ENCODE measurements around the gene CDK16. TPM values are rescaled to one million over a fixed set of nuclear protein-coding genes. Genes with fewer than 3 reads are reported as not detected.

Gene CDK16
- polyA plus RNA-seq, 4 donors, result 48.9 to 75.8 (median 57.2) TPM

DNA sequence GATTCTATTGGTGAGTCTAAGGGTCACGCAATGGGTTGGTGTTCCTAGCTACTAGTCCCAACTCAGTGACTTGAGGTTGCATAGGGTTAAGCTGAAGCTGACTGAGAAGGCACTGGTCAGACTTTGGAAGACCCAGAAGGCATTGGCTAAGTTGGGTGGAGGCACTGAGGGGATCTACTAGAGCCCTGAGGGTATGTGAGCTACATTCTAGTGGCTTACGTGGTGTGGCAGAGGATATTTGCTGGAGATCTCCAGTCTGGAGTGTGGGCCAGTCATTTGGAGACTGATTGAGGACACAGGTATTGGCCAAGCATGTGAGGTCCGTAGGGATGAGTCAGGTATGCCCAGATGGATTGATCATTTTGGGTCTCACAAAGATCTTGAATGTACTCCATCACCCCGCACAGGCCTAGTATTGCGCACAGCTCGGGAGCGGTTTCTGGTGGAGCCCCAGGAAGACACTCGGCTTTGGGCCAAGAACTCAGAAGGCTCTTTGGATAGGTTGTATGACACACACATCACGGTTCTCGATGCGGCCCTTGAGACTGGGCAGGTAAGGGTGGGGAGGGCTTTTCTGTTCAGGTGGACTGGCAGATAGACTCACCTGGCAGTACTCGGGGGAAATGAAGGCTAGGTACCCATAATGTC lies 21.5 kb downstream of the CDK16 start:
- no peak overlapping the region for H3K4me3 ChIP-seq (ENCODE audit: low read depth in 1 of 3, low read length in 3 of 3)
- no peak for FAIRE-seq
- 94 to 98% (median 98%) methylated on average over 11 to 12 of the region's 12 CpGs for WGBS, 3 donors

DNA sequence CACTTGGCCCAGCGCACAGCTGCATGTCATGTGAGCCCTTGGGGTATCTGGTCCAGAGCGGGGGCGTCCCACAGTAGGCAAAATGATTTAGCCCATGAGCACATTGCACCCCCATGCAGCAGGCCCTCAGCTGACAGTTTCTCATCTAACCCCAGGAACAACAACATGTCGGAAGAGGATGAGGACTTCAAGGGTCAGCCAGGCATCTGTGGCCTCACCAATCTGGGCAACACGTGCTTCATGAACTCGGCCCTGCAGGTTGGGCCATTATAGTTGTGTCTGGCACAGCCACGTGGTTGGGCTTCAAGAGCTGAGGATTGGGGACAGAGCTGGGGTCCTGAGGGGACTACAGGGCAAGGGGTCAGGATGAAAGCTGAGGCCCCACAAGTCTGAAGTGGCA lies 22.1 kb downstream of the CDK16 start:
- peaks cover 2 to 59% (median 5%) of the 10 kb centered on the region in 3 donors for H3K36me3 ChIP-seq (ENCODE audit: control insufficient read depth in 3 of 3, insufficient read depth in 2 of 3, low read depth in 1 of 3, low read length in 3 of 3)
- DNase-seq (no peak), FAIRE-seq (no peak)
- H3K27ac ChIP-seq (ENCODE audit: low read depth in 1 of 3, low read length in 2 of 3), result no peak overlapping the region
- WGBS, 3 donors, result 90 to 97% (median 96%) methylated on average over 7 of the region's 7 CpGs
- H3K4me3 ChIP-seq (ENCODE audit: low read depth in 1 of 3, low read length in 3 of 3), result no peak overlapping the region
- H3K9me3 ChIP-seq (ENCODE audit: control insufficient read depth in 2 of 2, insufficient read depth in 1 of 2, low read depth in 1 of 2, low read length in 1 of 2), result no peaks in the 10 kb centered on the region
- no peaks in the 10 kb centered on the region for H3K4me1 ChIP-seq (ENCODE audit: control insufficient read depth in 3 of 3, insufficient read depth in 2 of 3, low read depth in 1 of 3, low read length in 2 of 3)
- H3K27me3 ChIP-seq (ENCODE audit: control insufficient read depth in 3 of 3, insufficient read depth in 3 of 3, low read length in 3 of 3), result no peaks in the 10 kb centered on the region

More for the DNA sequence above, 21.5 kb downstream of the CDK16 start:
- H3K9me3 ChIP-seq (ENCODE audit: control insufficient read depth in 2 of 2, insufficient read depth in 1 of 2, low read depth in 1 of 2, low read length in 1 of 2), result no peaks in the 10 kb centered on the region
- no peak for DNase-seq
- H3K27ac ChIP-seq (ENCODE audit: low read depth in 1 of 3, low read length in 2 of 3), result no peak overlapping the region
- H3K4me1 ChIP-seq (ENCODE audit: control insufficient read depth in 3 of 3, insufficient read depth in 2 of 3, low read depth in 1 of 3, low read length in 2 of 3), result no peaks in the 10 kb centered on the region
- peaks cover 2 to 53% (median 5%) of the 10 kb centered on the region in 3 donors for H3K36me3 ChIP-seq (ENCODE audit: control insufficient read depth in 3 of 3, insufficient read depth in 2 of 3, low read depth in 1 of 3, low read length in 3 of 3)
- H3K27me3 ChIP-seq (ENCODE audit: control insufficient read depth in 3 of 3, insufficient read depth in 3 of 3, low read length in 3 of 3), result no peaks in the 10 kb centered on the region

DNA sequence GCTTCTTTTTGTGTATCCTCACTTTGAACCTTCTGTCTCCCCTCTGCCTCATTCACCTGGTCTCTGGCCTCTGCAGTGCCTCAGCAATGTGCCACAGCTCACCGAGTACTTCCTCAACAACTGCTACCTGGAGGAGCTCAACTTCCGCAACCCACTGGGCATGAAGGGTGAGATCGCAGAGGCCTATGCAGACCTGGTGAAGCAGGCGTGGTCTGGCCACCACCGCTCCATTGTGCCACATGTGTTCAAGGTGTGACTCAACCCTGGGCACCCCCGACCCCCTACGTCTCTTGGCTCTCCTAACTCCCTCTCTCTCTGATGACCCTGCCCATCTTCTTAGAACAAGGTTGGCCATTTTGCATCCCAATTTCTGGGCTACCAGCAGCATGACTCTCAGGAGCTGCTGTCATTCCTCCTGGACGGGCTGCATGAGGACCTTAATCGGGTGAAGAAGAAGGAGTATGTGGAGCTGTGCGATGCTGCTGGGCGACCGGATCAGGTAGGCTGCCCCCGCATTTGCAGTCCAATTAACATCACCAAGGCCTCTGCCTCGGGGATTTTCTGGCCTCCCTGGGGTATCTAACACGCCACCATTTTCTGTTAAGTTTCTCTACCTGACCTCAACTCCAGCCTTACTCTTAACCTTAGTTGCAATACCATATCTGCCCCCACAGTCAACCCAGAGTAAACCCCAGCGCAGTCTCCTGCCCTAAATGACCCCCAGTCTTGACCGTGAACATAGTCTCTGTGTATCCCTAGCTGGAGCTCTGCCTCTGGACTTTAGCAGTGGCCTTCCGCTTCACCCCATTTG lies 22.9 kb downstream of the CDK16 start:
- Histone ChIP-seq H3K4me1 (ENCODE audit: control insufficient read depth in 3 of 3, insufficient read depth in 2 of 3, low read depth in 1 of 3, low read length in 2 of 3) (no peaks in the 10 kb centered on the region), H3K27me3 (ENCODE audit: control insufficient read depth in 3 of 3, insufficient read depth in 3 of 3, low read length in 3 of 3) (no peaks in the 10 kb centered on the region), H3K9me3 (ENCODE audit: control insufficient read depth in 2 of 2, insufficient read depth in 1 of 2, low read depth in 1 of 2, low read length in 1 of 2) (no peaks in the 10 kb centered on the region), H3K27ac (ENCODE audit: low read depth in 1 of 3, low read length in 2 of 3) (no peak overlapping the region), H3K36me3 (ENCODE audit: control insufficient read depth in 3 of 3, insufficient read depth in 2 of 3, low read depth in 1 of 3, low read length in 3 of 3) (peaks cover 2 to 61% (median 5%) of the 10 kb centered on the region in 3 donors), H3K4me3 (ENCODE audit: low read depth in 1 of 3, low read length in 3 of 3) (no peak overlapping the region)
- 96 to 99% (median 97%) methylated on average over 16 to 18 of the region's 18 CpGs for WGBS, 3 donors
- DNase-seq (no peak), FAIRE-seq (no peak)

DNA sequence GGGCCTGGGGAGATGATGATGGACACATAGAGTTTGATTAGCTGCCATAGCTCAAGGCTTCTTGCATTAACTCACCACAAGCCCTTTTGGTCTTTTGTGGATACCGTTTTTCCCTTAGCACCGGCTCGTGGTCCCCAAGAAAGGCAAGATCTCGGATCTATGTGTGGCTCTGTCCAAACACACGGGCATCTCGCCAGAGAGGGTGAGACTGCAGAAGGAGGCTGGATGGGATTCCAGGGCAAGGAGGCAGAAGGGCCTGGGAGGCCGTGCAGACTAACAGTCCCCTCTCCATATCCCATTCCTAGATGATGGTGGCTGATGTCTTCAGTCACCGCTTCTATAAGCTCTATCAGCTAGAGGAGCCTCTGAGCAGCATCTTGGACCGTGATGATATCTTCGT lies 23.8 kb downstream of the CDK16 start:
- Histone ChIP-seq H3K4me3 (ENCODE audit: low read depth in 1 of 3, low read length in 3 of 3) (no peak overlapping the region), H3K27ac (ENCODE audit: low read depth in 1 of 3, low read length in 2 of 3) (no peak overlapping the region), H3K36me3 (ENCODE audit: control insufficient read depth in 3 of 3, insufficient read depth in 2 of 3, low read depth in 1 of 3, low read length in 3 of 3) (peaks cover 2 to 68% (median 8%) of the 10 kb centered on the region in 3 donors), H3K27me3 (ENCODE audit: control insufficient read depth in 3 of 3, insufficient read depth in 3 of 3, low read length in 3 of 3) (no peaks in the 10 kb centered on the region), H3K4me1 (ENCODE audit: control insufficient read depth in 3 of 3, insufficient read depth in 2 of 3, low read depth in 1 of 3, low read length in 2 of 3) (no peaks in the 10 kb centered on the region), H3K9me3 (ENCODE audit: control insufficient read depth in 2 of 2, insufficient read depth in 1 of 2, low read depth in 1 of 2, low read length in 1 of 2) (no peaks in the 10 kb centered on the region)
- no peak for FAIRE-seq
- 88 to 98% (median 96%) methylated on average over 9 to 10 of the region's 10 CpGs for WGBS, 3 donors
- no peak for DNase-seq

DNA sequence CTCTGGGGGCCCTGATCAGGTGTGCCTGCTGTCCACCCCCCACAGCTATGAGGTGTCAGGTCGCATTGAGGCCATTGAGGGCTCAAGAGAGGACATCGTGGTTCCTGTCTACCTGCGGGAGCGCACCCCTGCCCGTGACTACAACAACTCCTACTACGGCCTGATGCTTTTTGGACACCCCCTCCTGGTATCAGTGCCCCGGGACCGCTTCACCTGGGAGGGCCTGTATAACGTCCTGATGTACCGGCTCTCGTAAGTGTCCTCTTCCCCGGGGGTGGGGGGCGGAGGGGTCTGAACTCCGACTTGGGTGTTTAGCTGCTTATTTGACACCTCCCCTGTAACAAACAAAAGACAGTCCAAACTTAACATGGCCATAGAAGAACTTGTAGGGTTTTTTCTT lies 24.9 kb downstream of the CDK16 start:
- Histone ChIP-seq H3K27me3 (ENCODE audit: control insufficient read depth in 3 of 3, insufficient read depth in 3 of 3, low read length in 3 of 3) (no peaks in the 10 kb centered on the region), H3K4me3 (ENCODE audit: low read depth in 1 of 3, low read length in 3 of 3) (no peak overlapping the region), H3K36me3 (ENCODE audit: control insufficient read depth in 3 of 3, insufficient read depth in 2 of 3, low read depth in 1 of 3, low read length in 3 of 3) (peaks cover 2 to 73% (median 8%) of the 10 kb centered on the region in 3 donors), H3K4me1 (ENCODE audit: control insufficient read depth in 3 of 3, insufficient read depth in 2 of 3, low read depth in 1 of 3, low read length in 2 of 3) (no peaks in the 10 kb centered on the region), H3K9me3 (ENCODE audit: control insufficient read depth in 2 of 2, insufficient read depth in 1 of 2, low read depth in 1 of 2, low read length in 1 of 2) (no peaks in the 10 kb centered on the region), H3K27ac (ENCODE audit: low read depth in 1 of 3, low read length in 2 of 3) (no peak overlapping the region)
- FAIRE-seq (no peak), DNase-seq (no peak)
- WGBS, 3 donors, result 95 to 98% (median 96%) methylated on average over 11 to 14 of the region's 14 CpGs

DNA sequence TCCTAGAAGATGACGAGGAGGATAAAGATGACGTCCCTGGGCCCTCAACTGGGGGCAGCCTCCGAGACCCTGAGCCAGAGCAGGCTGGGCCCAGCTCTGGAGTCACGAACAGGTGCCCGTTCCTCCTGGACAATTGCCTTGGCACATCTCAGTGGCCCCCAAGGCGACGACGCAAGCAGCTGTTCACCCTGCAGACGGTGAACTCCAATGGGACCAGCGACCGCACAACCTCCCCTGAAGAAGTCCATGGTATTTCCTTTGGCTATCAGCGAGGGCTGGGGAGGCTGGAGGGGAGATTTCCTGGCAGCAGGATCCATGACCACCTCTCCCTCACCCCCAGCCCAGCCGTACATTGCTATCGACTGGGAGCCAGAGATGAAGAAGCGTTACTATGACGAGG lies 26.2 kb downstream of the CDK16 start:
- FAIRE-seq (no peak), DNase-seq (no peak)
- H3K36me3 ChIP-seq (ENCODE audit: control insufficient read depth in 3 of 3, insufficient read depth in 2 of 3, low read depth in 1 of 3, low read length in 3 of 3), result peaks cover 2 to 74% (median 8%) of the 10 kb centered on the region in 3 donors
- H3K27ac ChIP-seq (ENCODE audit: low read depth in 1 of 3, low read length in 2 of 3), result no peak overlapping the region
- no peak overlapping the region for H3K4me3 ChIP-seq (ENCODE audit: low read depth in 1 of 3, low read length in 3 of 3)
- 92 to 98% (median 95%) methylated on average over 16 of the region's 16 CpGs for WGBS, 3 donors
- H3K4me1 ChIP-seq (ENCODE audit: control insufficient read depth in 3 of 3, insufficient read depth in 2 of 3, low read depth in 1 of 3, low read length in 2 of 3), result no peaks in the 10 kb centered on the region
- no peaks in the 10 kb centered on the region for H3K27me3 ChIP-seq (ENCODE audit: control insufficient read depth in 3 of 3, insufficient read depth in 3 of 3, low read length in 3 of 3)
- no peaks in the 10 kb centered on the region for H3K9me3 ChIP-seq (ENCODE audit: control insufficient read depth in 2 of 2, insufficient read depth in 1 of 2, low read depth in 1 of 2, low read length in 1 of 2)

DNA sequence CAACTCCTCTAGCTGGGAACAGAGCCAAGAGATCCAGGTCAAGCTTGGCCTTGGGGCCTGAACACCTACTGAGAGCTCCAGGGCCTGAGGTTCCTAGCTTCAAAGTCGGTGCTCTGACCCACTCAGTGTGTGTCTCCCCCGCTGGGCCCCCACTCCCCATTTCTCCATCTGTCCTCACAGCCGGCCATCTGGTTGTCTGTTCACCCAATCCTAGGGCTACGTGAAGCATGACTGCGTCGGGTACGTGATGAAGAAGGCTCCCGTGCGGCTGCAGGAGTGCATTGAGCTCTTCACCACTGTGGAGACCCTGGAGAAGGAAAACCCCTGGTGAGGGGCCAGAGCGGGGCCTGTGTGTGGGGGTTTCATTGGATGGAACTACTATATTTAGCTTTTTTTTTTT lies 26.7 kb downstream of the CDK16 start:
- no peak overlapping the region for H3K4me3 ChIP-seq (ENCODE audit: low read depth in 1 of 3, low read length in 3 of 3)
- H3K27ac ChIP-seq (ENCODE audit: low read depth in 1 of 3, low read length in 2 of 3), result no peak overlapping the region
- peaks cover 2 to 69% (median 8%) of the 10 kb centered on the region in 3 donors for H3K36me3 ChIP-seq (ENCODE audit: control insufficient read depth in 3 of 3, insufficient read depth in 2 of 3, low read depth in 1 of 3, low read length in 3 of 3)
- H3K4me1 ChIP-seq (ENCODE audit: control insufficient read depth in 3 of 3, insufficient read depth in 2 of 3, low read depth in 1 of 3, low read length in 2 of 3), result no peaks in the 10 kb centered on the region
- no peaks in the 10 kb centered on the region for H3K27me3 ChIP-seq (ENCODE audit: control insufficient read depth in 3 of 3, insufficient read depth in 3 of 3, low read length in 3 of 3)
- 92 to 95% (median 92%) methylated on average over 10 of the region's 10 CpGs for WGBS, 3 donors
- H3K9me3 ChIP-seq (ENCODE audit: control insufficient read depth in 2 of 2, insufficient read depth in 1 of 2, low read depth in 1 of 2, low read length in 1 of 2), result no peaks in the 10 kb centered on the region
- DNase-seq (no peak), FAIRE-seq (no peak)

DNA sequence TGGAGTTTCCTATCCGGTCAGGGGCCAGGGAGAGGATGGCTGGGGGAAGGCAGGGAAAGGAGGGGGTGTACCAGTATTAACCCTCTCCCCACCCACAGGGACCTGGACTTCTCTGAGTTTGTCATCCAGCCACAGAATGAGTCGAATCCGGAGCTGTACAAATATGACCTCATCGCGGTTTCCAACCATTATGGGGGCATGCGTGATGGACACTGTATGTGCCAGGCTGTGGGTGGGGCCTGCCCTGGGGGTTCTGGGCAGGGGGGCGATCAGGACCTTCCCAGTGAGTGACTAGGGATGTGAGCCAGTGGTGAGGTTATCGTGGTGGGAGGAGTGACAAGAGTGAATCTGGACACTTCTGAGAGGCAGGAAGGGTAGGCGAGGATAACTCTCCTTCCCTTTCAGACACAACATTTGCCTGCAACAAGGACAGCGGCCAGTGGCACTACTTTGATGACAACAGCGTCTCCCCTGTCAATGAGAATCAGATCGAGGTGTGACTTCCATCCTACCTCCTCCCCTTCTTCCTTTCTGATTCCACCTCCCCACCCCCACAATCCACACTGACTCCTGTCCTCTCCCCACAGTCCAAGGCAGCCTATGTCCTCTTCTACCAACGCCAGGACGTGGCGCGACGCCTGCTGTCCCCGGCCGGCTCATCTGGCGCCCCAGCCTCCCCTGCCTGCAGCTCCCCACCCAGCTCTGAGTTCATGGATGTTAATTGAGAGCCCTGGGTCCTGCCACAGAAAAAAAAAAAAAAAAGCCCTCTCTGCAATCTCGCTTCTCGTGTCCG lies 28.9 kb downstream of the CDK16 start:
- DNase-seq, result no peak
- no peak overlapping the region for H3K4me3 ChIP-seq (ENCODE audit: low read depth in 1 of 3, low read length in 3 of 3)
- H3K27ac ChIP-seq (ENCODE audit: low read depth in 1 of 3, low read length in 2 of 3), result no peak overlapping the region
- H3K9me3 ChIP-seq (ENCODE audit: control insufficient read depth in 2 of 2, insufficient read depth in 1 of 2, low read depth in 1 of 2, low read length in 1 of 2), result no peaks in the 10 kb centered on the region
- WGBS, 3 donors, result 79 to 86% (median 84%) methylated on average over 16 to 23 of the region's 23 CpGs
- H3K4me1 ChIP-seq (ENCODE audit: control insufficient read depth in 3 of 3, insufficient read depth in 2 of 3, low read depth in 1 of 3, low read length in 2 of 3), result no peaks in the 10 kb centered on the region
- H3K36me3 ChIP-seq (ENCODE audit: control insufficient read depth in 3 of 3, insufficient read depth in 2 of 3, low read depth in 1 of 3, low read length in 3 of 3), result peaks cover 0 to 47% (median 6%) of the 10 kb centered on the region in 3 donors
- no peak for FAIRE-seq
- no peaks in the 10 kb centered on the region for H3K27me3 ChIP-seq (ENCODE audit: control insufficient read depth in 3 of 3, insufficient read depth in 3 of 3, low read length in 3 of 3)

Data from small intestine (tissue), 7 donors.